AG09319 (cell line): ENCODE data around the gene DNAH3.
"Not testable (repeated sequence)": the region's sequence is repeated elsewhere in the genome, so short reads cannot be mapped to it uniquely, and the experiment has no call there.

Source experiments
- DNase-seq: peaks from one replicate; pipeline ENCODE4 v3.0.0-alpha.2; 2010; ENCODE audit warnings: low read depth; ENCODE audit errors: extremely low read depth
- CTCF ChIP-seq: IDR thresholded peaks from 2 replicates; pipeline ENCODE4 v1.5.1; 2011; ENCODE audit warnings: low read depth, mild to moderate bottlenecking, inconsistent platforms, low read length, moderate library complexity

The DNAH3 gene

GRCh38 chr16:21072976-21073375 lies 77.7 kb downstream of the DNAH3 start:
- no peak for TF ChIP-seq CTCF
- DNase-seq: no peak

GRCh38 chr16:21071741-21072140 lies 78.9 kb downstream of the DNAH3 start:
- no peak for DNase-seq
- no peak for TF ChIP-seq CTCF

- DNase-seq: no peak
- TF ChIP-seq CTCF: no peak
Observed at GRCh38 chr16:21070564-21070963, 80.1 kb downstream of the DNAH3 start.

GRCh38 chr16:21069986-21070385 lies 80.7 kb downstream of the DNAH3 start:
- TF ChIP-seq CTCF: no peak
- DNase-seq: no peak

GRCh38 chr16:21064203-21064602 lies 86.4 kb downstream of the DNAH3 start:
- no peak for TF ChIP-seq CTCF

GRCh38 chr16:21063314-21063713 lies 87.3 kb downstream of the DNAH3 start:
- not testable (repeated sequence) for DNase-seq

More at GRCh38 chr16:21064203-21064602, 86.4 kb downstream of the DNAH3 start:
- DNase-seq: no peak

- no peak for TF ChIP-seq CTCF
- DNase-seq: no peak
Observed at GRCh38 chr16:21060027-21060510, 90.6 kb downstream of the DNAH3 start.

GRCh38 chr16:21057875-21058274 lies 92.8 kb downstream of the DNAH3 start:
- TF ChIP-seq CTCF: no peak
- no peak for DNase-seq
